Osteoblast (primary cell): ENCODE data around the gene SLC10A4. TPM values are rescaled to one million over a fixed set of nuclear protein-coding genes. Genes with fewer than 3 reads are reported as not detected.
A peak's percentile ranks its signal among the peaks of the same experiment; 100 is the strongest.
"Not testable (repeated sequence)": the region's sequence is repeated elsewhere in the genome, so short reads cannot be mapped to it uniquely, and the experiment has no call there.

ENCODE experiments used
- DNase-seq: peaks from one replicate; pipeline ENCODE4 v3.0.0; 2011; ENCODE audit warnings: low spot score, mixed read lengths; ENCODE audit not compliant: insufficient read length; ENCODE audit errors: missing footprints
- H2AFZ ChIP-seq: 2 replicates; pipeline ENCODE4 v1.6.0; 2011; ENCODE audit warnings: mild to moderate bottlenecking, low read length
- H3K27ac ChIP-seq: 2 replicates; pipeline ENCODE4 v1.5.1; 2011; ENCODE audit warnings: mild to moderate bottlenecking, low read depth, low read length, moderate library complexity
- H3K27me3 ChIP-seq: 2 replicates; pipeline ENCODE4 v1.6.0; 2012; ENCODE audit warnings: mild to moderate bottlenecking, control low read depth, inconsistent platforms, low read length, moderate library complexity; ENCODE audit not compliant: insufficient read depth
- H3K36me3 ChIP-seq: 2 replicates; pipeline ENCODE4 v1.5.1; 2011; ENCODE audit warnings: mild to moderate bottlenecking, low read length, control low read depth, moderate library complexity; ENCODE audit not compliant: insufficient read depth
- H3K4me1 ChIP-seq: 2 replicates; pipeline ENCODE4 v1.5.1; 2011; ENCODE audit warnings: mild to moderate bottlenecking, low read length, control low read depth, moderate library complexity; ENCODE audit not compliant: insufficient read depth
- H3K4me2 ChIP-seq: 2 replicates; pipeline ENCODE4 v1.6.0; 2011; ENCODE audit warnings: mild to moderate bottlenecking, low read length; ENCODE audit not compliant: insufficient read depth
- H3K4me3 ChIP-seq: fragments of 200-600 bp; sonication (generic); 3 replicates; pipeline ENCODE4 v1.5.1; 2012; ENCODE audit warnings: mild to moderate bottlenecking, low read length, inconsistent platforms; ENCODE audit not compliant: insufficient read depth
- H3K79me2 ChIP-seq: 2 replicates; pipeline ENCODE4 v1.6.0; 2012; ENCODE audit warnings: mild to moderate bottlenecking, low read length, control low read depth, inconsistent platforms; ENCODE audit not compliant: insufficient read depth
- H3K9me3 ChIP-seq: 2 replicates; pipeline ENCODE4 v1.5.1; 2011; ENCODE audit warnings: low read depth, low read length, control low read depth
- H4K20me1 ChIP-seq: 2 replicates; pipeline ENCODE4 v1.6.0; 2012; ENCODE audit warnings: mild to moderate bottlenecking, low read length, control low read depth; ENCODE audit not compliant: insufficient read depth
- CTCF ChIP-seq: IDR thresholded peaks from 2 replicates; pipeline ENCODE4 v1.5.1; 2011; ENCODE audit warnings: mild to moderate bottlenecking, low read depth, low read length, moderate library complexity; ENCODE audit errors: extremely low read depth
- total RNA-seq: library from RNA; depleted of rRNA; stranded (reverse); fragments of >200 nt; gene quantifications from 2 replicates; pipeline ENCODE4 v1.2.3, GENCODE V29; 2012

The SLC10A4 gene
- total RNA-seq, 1 donor, result not detected

- DNase-seq, result peak; percentile 32
- Histone ChIP-seq H2AFZ (no peak overlapping the region), H3K27ac (no peak overlapping the region), H3K79me2 (no peaks in the 10 kb centered on the region), H3K4me3 (no peak overlapping the region), H3K9me3 (no peaks in the 10 kb centered on the region), H3K4me2 (no peak overlapping the region), H3K4me1 (peaks cover 2% of the 10 kb centered on the region), H4K20me1 (no peaks in the 10 kb centered on the region), H3K27me3 (peaks cover 2% of the 10 kb centered on the region), H3K36me3 (no peaks in the 10 kb centered on the region)
- peak; percentile 43 for TF ChIP-seq CTCF
Measured at GRCh38 chr4:48445704-48446103, 37.4 kb upstream of the SLC10A4 start.

- Histone ChIP-seq H3K4me3 (no peak overlapping the region), H3K4me2 (no peak overlapping the region)
- no peak for TF ChIP-seq CTCF
Measured at GRCh38 chr4:48446642-48447041, 36.5 kb upstream of the SLC10A4 start.

GRCh38 chr4:48449151-48449550 lies 34.0 kb upstream of the SLC10A4 start:
- Histone ChIP-seq H3K79me2 (no peaks in the 10 kb centered on the region), H2AFZ (no peak overlapping the region), H3K4me2 (no peak overlapping the region), H3K27ac (no peak overlapping the region), H4K20me1 (no peaks in the 10 kb centered on the region), H3K9me3 (no peaks in the 10 kb centered on the region), H3K4me1 (peaks cover 8% of the 10 kb centered on the region), H3K27me3 (no peaks in the 10 kb centered on the region), H3K36me3 (no peaks in the 10 kb centered on the region), H3K4me3 (no peak overlapping the region)
- no peak for DNase-seq
- no peak for TF ChIP-seq CTCF

More at GRCh38 chr4:48446642-48447041, 36.5 kb upstream of the SLC10A4 start:
- H4K20me1 ChIP-seq, result no peaks in the 10 kb centered on the region
- H3K4me1 ChIP-seq, result peaks cover 8% of the 10 kb centered on the region
- H3K27me3 ChIP-seq, result no peaks in the 10 kb centered on the region
- H3K9me3 ChIP-seq, result no peaks in the 10 kb centered on the region
- no peak for DNase-seq
- no peak overlapping the region for H2AFZ ChIP-seq
- H3K27ac ChIP-seq, result no peak overlapping the region
- H3K79me2 ChIP-seq, result no peaks in the 10 kb centered on the region
- H3K36me3 ChIP-seq, result no peaks in the 10 kb centered on the region

- no peaks in the 10 kb centered on the region for H3K79me2 ChIP-seq
- H3K4me1 ChIP-seq, result peaks cover 8% of the 10 kb centered on the region
- H3K27me3 ChIP-seq, result no peaks in the 10 kb centered on the region
Measured at GRCh38 chr4:48450740-48451139, 32.4 kb upstream of the SLC10A4 start.

GRCh38 chr4:48451656-48452055 lies 31.5 kb upstream of the SLC10A4 start:
- not testable (repeated sequence) for H3K4me2 ChIP-seq, H3K79me2 ChIP-seq, H4K20me1 ChIP-seq, H3K4me3 ChIP-seq, H3K4me1 ChIP-seq, H3K36me3 ChIP-seq, H3K9me3 ChIP-seq, H3K27ac ChIP-seq, DNase-seq, H3K27me3 ChIP-seq, H2AFZ ChIP-seq

More at GRCh38 chr4:48450740-48451139, 32.4 kb upstream of the SLC10A4 start:
- Histone ChIP-seq H3K36me3 (no peaks in the 10 kb centered on the region), H3K27ac (no peak overlapping the region), H3K4me2 (no peak overlapping the region), H3K4me3 (no peak overlapping the region), H2AFZ (peak overlapping the region; percentile 68), H3K9me3 (no peaks in the 10 kb centered on the region), H4K20me1 (no peaks in the 10 kb centered on the region)
- TF ChIP-seq CTCF, result no peak
- DNase-seq, result no peak
